SU-DHL-6 (cell line): ENCODE data around the gene SHTN1.

Experiments used
- H2AFZ ChIP-seq: fragments of 200-600 bp; sonication (generic); 2 replicates; pipeline ENCODE4 v1.6.1; 2014; ENCODE audit warnings: low read depth, mild to moderate bottlenecking, moderate library complexity, mixed read lengths, antibody characterized with exemption, low read length; ENCODE audit not compliant: severe bottlenecking
- H3F3A ChIP-seq: fragments of 200-600 bp; shearing (Covaris generic); 2 replicates; pipeline ENCODE4 v1.6.0; 2016; ENCODE audit warnings: antibody characterized with exemption, mild to moderate bottlenecking; ENCODE audit not compliant: insufficient read depth
- H3K27ac ChIP-seq: fragments of 200-600 bp; sonication (generic); 2 replicates; pipeline ENCODE4 v1.5.1; 2016; ENCODE audit warnings: low read depth, mild to moderate bottlenecking, low read length, moderate library complexity, mixed read lengths
- H3K27me3 ChIP-seq: fragments of 200-600 bp; sonication (generic), shearing (Covaris generic); 2 replicates; pipeline ENCODE4 v1.6.0; 2014; ENCODE audit warnings: mild to moderate bottlenecking, low read length
- H3K36me3 ChIP-seq: fragments of 200-600 bp; sonication (generic); 2 replicates; pipeline ENCODE4 v1.6.1; 2014; ENCODE audit warnings: mild to moderate bottlenecking, low read length, mixed read lengths
- H3K4me2 ChIP-seq: fragments of 300-600, 200-600 bp; shearing (Covaris generic), sonication (generic); 2 replicates; pipeline ENCODE4 v1.6.0; 2014; ENCODE audit warnings: low read length, low read depth, mild to moderate bottlenecking; ENCODE audit not compliant: poor library complexity, severe bottlenecking
- H3K4me3 ChIP-seq: fragments of 200-600 bp; sonication (generic); 2 replicates; pipeline ENCODE4 v1.5.1; 2014; ENCODE audit warnings: antibody characterized with exemption, low read length, mild to moderate bottlenecking, mixed read lengths; ENCODE audit not compliant: insufficient read depth, poor library complexity, severe bottlenecking
- H3K79me2 ChIP-seq: fragments of 200-600 bp; sonication (generic); 2 replicates; pipeline ENCODE4 v1.6.1; 2014; ENCODE audit warnings: mild to moderate bottlenecking, low read length, moderate library complexity; ENCODE audit not compliant: insufficient read depth
- H3K9ac ChIP-seq: fragments of 200-600 bp; sonication (generic); 2 replicates; pipeline ENCODE4 v1.7.0; 2014; ENCODE audit warnings: mild to moderate bottlenecking, low read length
- H3K9me2 ChIP-seq: fragments of 200-600 bp; sonication (generic); replicated peaks from 2 replicates; pipeline ENCODE4 v1.6.1; 2014; ENCODE audit warnings: low read length; ENCODE audit not compliant: insufficient read depth
- H3K9me3 ChIP-seq: fragments of 200-600 bp; sonication (generic); 2 replicates; pipeline ENCODE4 v1.6.1; 2014; ENCODE audit warnings: low read length, mixed read lengths; ENCODE audit not compliant: insufficient read depth
- H4K20me1 ChIP-seq: fragments of 200-600 bp; sonication (generic); 2 replicates; pipeline ENCODE4 v1.6.1; 2014; ENCODE audit warnings: low read depth, mild to moderate bottlenecking, antibody characterized with exemption, low read length, moderate library complexity, mixed read lengths
- EZH2phosphoT487 ChIP-seq: fragments of 200-600 bp; sonication (generic), shearing (Covaris generic); conservative IDR thresholded peaks from 2 replicates; pipeline ENCODE4 v1.6.1; 2018; ENCODE audit warnings: mild to moderate bottlenecking, antibody characterized with exemption, low read length, moderate library complexity, mixed read lengths
- TF ChIP-seq, protein P1 (sequence below): fragments of 200-600 bp; sonication (generic); IDR thresholded peaks from one replicate; pipeline ENCODE4 v1.5.1; 2017; ENCODE audit warnings: antibody characterized with exemption, mild to moderate bottlenecking, low read length, moderate library complexity; ENCODE audit not compliant: insufficient read depth, poor library complexity, severe bottlenecking

Gene SHTN1

DNA sequence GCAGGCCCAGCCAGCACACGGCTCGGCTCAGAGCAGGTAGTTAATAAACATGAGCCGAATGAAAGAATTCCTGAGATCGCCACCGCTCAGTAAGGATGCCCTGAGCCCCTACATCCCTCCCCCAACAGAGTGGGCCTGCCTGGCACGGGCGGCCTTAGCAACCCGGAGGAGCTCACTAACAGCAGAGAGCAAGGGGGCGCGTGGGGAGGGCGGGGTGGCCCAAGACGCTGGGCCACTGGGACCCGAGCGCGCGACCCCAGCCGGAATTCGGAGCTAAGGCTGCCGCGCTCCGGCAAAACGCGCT lies 156.1 kb downstream of the SHTN1 start:
- H2AFZ ChIP-seq = peak overlapping the region; percentile 17
- H3F3A ChIP-seq = no peaks in the 10 kb centered on the region
- no peaks in the 10 kb centered on the region for H3K27me3 ChIP-seq
- H3K79me2 ChIP-seq = no peaks in the 10 kb centered on the region
- no peak for TF ChIP-seq EZH2phosphoT487
- TF ChIP-seq, protein P1, sequence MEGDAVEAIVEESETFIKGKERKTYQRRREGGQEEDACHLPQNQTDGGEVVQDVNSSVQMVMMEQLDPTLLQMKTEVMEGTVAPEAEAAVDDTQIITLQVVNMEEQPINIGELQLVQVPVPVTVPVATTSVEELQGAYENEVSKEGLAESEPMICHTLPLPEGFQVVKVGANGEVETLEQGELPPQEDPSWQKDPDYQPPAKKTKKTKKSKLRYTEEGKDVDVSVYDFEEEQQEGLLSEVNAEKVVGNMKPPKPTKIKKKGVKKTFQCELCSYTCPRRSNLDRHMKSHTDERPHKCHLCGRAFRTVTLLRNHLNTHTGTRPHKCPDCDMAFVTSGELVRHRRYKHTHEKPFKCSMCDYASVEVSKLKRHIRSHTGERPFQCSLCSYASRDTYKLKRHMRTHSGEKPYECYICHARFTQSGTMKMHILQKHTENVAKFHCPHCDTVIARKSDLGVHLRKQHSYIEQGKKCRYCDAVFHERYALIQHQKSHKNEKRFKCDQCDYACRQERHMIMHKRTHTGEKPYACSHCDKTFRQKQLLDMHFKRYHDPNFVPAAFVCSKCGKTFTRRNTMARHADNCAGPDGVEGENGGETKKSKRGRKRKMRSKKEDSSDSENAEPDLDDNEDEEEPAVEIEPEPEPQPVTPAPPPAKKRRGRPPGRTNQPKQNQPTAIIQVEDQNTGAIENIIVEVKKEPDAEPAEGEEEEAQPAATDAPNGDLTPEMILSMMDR = no peak
- H4K20me1 ChIP-seq = no peaks in the 10 kb centered on the region
- H3K4me3 ChIP-seq = peak overlapping the region; percentile 29
- H3K9me3 ChIP-seq = no peaks in the 10 kb centered on the region
- peak overlapping the region; percentile 45 for H3K9ac ChIP-seq
- H3K9me2 ChIP-seq = no peaks in the 10 kb centered on the region
- peak overlapping the region; percentile 35 for H3K4me2 ChIP-seq
- no peaks in the 10 kb centered on the region for H3K36me3 ChIP-seq
- H3K27ac ChIP-seq = 0 out of 2 replicates have a peak overlapping the region, but pooled peaks have one; percentile 28

DNA sequence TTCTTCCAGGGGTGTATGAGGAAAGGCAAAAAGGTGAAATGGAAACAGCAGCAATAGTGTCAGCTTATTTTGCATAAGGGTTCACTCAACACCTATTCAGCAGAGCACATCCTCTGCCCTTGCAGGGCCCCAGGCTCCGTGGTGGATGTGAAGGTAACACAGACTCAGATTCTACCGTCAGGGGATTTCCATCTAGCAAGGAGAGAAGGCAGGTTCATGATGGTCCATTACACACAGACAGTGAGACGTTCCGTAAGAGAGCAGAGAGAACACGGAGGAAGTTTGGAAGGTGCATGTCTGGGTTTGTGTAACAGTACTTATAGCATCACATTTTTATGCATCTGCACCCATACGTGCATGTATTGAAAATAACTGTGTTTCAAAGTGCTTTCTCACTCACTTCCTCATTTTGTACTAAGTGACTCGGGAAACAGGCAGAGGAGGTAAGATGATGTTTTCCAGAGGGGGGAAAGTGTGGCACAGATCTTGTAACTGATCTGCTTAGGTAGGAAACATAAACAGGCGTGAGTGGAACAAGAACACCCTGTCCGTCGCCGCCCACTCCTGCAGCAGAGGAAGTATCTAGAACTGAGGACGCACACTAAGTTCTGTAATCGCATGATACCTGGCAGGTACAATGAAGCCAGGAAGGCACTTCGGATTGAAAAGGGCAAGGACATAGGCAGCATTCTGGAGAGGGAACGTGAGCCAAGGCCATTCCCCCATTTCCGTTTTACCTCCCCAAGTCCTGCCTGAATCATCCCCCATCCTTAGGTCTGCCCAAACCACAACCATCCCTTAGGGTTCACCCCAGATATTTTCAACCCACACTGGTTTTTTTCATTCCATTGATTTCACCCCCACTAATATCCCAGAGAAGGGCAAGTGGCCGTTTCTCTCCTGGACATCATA lies 156.7 kb downstream of the SHTN1 start:
- Histone ChIP-seq H3F3A (no peaks in the 10 kb centered on the region), H3K4me2 (peak overlapping the region; percentile 35), H4K20me1 (no peaks in the 10 kb centered on the region), H3K9me3 (no peaks in the 10 kb centered on the region), H3K27ac (peak overlapping the region; percentile 28), H3K4me3 (peak overlapping the region; percentile 29), H3K9ac (peak overlapping the region; percentile 45; the same call in 1 of the 2 replicates), H3K27me3 (no peaks in the 10 kb centered on the region), H3K36me3 (no peaks in the 10 kb centered on the region), H2AFZ (no peak overlapping the region), H3K79me2 (no peaks in the 10 kb centered on the region), H3K9me2 (no peaks in the 10 kb centered on the region)
- no peak for TF ChIP-seq EZH2phosphoT487
- TF ChIP-seq, protein P1 = no peak

DNA sequence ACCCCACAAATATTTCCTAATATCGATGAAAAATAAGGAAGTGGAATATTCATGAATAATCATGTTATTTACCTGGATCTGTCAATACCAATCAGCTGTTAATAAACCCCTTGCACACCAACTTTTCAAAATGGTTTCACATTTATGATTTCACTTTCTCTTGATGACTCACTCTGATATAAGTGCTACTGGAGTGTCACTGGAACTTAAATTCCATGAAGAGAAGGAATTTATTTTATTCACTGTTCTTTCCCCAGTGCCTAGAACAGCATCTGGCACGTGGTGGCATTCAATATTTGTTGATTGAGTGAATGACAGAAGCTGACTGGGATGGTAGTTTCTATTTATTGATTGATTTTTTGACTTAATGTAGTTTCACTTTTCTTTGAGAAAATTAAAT lies 159.2 kb downstream of the SHTN1 start:
- H3K4me2 ChIP-seq = no peak overlapping the region
- H3K36me3 ChIP-seq = no peaks in the 10 kb centered on the region
- no peaks in the 10 kb centered on the region for H3K79me2 ChIP-seq
- no peak overlapping the region for H3K27ac ChIP-seq
- TF ChIP-seq, protein P1 = no peak
- no peak for TF ChIP-seq EZH2phosphoT487
- no peaks in the 10 kb centered on the region for H3K9me2 ChIP-seq
- no peak overlapping the region for H2AFZ ChIP-seq
- no peak overlapping the region for H3K4me3 ChIP-seq
- no peaks in the 10 kb centered on the region for H3K27me3 ChIP-seq
- H3K9ac ChIP-seq = no peak overlapping the region
- H3F3A ChIP-seq = no peaks in the 10 kb centered on the region
- H3K9me3 ChIP-seq = no peaks in the 10 kb centered on the region
- H4K20me1 ChIP-seq = no peaks in the 10 kb centered on the region
